ENCODE measurements around the gene RGS3. TPM values are rescaled to one million over a fixed set of nuclear protein-coding genes. Genes with fewer than 3 reads are reported as not detected.

The RGS3 gene
- total RNA-seq, 1 experiment from 2014 or later = 39.4 TPM

DNA sequence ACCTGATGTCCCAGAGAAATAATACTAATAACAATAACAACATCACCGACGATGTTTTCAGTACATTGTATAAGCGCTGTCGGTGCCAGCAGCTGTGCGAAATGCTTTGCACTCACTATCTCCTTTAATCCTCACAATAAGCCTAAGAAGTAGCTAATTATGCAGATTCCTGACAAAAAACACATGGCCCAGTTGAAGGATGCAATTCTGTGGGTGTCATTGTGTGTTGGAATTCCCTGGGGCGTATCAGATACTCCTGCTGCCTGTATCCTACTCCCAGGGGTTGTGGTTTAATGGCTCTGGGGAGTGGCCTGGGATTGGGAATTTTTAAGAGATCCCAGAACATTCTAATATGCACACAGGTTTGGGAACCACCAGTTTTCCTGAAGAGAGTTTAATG is 154.0 kb downstream of the RGS3 start:
- H3K4me1 ChIP-seq (ENCODE audit: control insufficient read depth in 1 of 2, insufficient read depth in 2 of 2, low read length in 2 of 2) = peaks cover 36 to 39% of the 10 kb centered on the region in 2 experiments

More for the DNA sequence above, 154.0 kb downstream of the RGS3 start:
- DNase-seq (ENCODE audit: low read depth, low spot score) = no peak
- H3K9me3 ChIP-seq (ENCODE audit: control insufficient read depth in 1 of 2, insufficient read depth in 1 of 2, low read depth in 1 of 2, low read length in 2 of 2) = no peaks in the 10 kb centered on the region
- no peaks in the 10 kb centered on the region for H3K27me3 ChIP-seq (ENCODE audit: insufficient read depth, low read length)
- CTCF ChIA-PET = no interaction called here
- no peaks in the 10 kb centered on the region for H3K79me2 ChIP-seq (ENCODE audit: insufficient read depth, low read length)
- no peak overlapping the region for H2AFZ ChIP-seq (ENCODE audit: low read depth, low read length, poor library complexity, severe bottlenecking)
- no peak for ATAC-seq
- intact Hi-C loops (cut with micrococcal nuclease) = no loop called here
- no TSS peak for BruUV-seq (replicated peaks)
- H3K9ac ChIP-seq (ENCODE audit: low read length) = no peak overlapping the region
- H3K27ac ChIP-seq (ENCODE audit: low read depth, low read length) = no peak overlapping the region
- H3K4me3 ChIP-seq (replicated peaks in 1 of 2; ENCODE audit: low read depth in 1 of 2, low read length in 2 of 2) = no peak overlapping the region
- no peaks in the 10 kb centered on the region for H3K36me3 ChIP-seq (ENCODE audit: control insufficient read depth in 1 of 2, insufficient read depth in 2 of 2, low read length in 2 of 2)
- TF ChIP-seq SRF (IDR thresholded peaks at IDR 0.05; ENCODE audit: low read depth) (no peak), CBX3 (IDR thresholded peaks at IDR 0.05; ENCODE audit: low read depth) (no peak), EZH2phosphoT487 (IDR thresholded peaks at IDR 0.05; ENCODE audit: borderline replicate concordance) (no peak), CTCF (IDR thresholded peaks at IDR 0.05 in 2 of 3, conservative IDR thresholded peaks at IDR 0.05 in 1 of 3; ENCODE audit: borderline replicate concordance in 1 of 3, insufficient read depth in 1 of 3, low read depth in 2 of 3, low read length in 2 of 3) (no peak), EGR1 (IDR thresholded peaks at IDR 0.05; ENCODE audit: low read depth) (no peak), ELF1 (IDR thresholded peaks at IDR 0.05; ENCODE audit: borderline replicate concordance, low read depth) (no peak), JUND (IDR thresholded peaks at IDR 0.05) (no peak), ZFX (IDR thresholded peaks at IDR 0.05) (no peak), CEBPB (IDR thresholded peaks at IDR 0.05; ENCODE audit: low read depth) (no peak), POLR2AphosphoS5 (IDR thresholded peaks at IDR 0.05; ENCODE audit: low read depth, low read length) (no peak)
- TF ChIP-seq, protein P1, sequence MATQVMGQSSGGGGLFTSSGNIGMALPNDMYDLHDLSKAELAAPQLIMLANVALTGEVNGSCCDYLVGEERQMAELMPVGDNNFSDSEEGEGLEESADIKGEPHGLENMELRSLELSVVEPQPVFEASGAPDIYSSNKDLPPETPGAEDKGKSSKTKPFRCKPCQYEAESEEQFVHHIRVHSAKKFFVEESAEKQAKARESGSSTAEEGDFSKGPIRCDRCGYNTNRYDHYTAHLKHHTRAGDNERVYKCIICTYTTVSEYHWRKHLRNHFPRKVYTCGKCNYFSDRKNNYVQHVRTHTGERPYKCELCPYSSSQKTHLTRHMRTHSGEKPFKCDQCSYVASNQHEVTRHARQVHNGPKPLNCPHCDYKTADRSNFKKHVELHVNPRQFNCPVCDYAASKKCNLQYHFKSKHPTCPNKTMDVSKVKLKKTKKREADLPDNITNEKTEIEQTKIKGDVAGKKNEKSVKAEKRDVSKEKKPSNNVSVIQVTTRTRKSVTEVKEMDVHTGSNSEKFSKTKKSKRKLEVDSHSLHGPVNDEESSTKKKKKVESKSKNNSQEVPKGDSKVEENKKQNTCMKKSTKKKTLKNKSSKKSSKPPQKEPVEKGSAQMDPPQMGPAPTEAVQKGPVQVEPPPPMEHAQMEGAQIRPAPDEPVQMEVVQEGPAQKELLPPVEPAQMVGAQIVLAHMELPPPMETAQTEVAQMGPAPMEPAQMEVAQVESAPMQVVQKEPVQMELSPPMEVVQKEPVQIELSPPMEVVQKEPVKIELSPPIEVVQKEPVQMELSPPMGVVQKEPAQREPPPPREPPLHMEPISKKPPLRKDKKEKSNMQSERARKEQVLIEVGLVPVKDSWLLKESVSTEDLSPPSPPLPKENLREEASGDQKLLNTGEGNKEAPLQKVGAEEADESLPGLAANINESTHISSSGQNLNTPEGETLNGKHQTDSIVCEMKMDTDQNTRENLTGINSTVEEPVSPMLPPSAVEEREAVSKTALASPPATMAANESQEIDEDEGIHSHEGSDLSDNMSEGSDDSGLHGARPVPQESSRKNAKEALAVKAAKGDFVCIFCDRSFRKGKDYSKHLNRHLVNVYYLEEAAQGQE (IDR thresholded peaks at IDR 0.05; ENCODE audit: low read depth) = no peak
- TF ChIP-seq, protein P2, sequence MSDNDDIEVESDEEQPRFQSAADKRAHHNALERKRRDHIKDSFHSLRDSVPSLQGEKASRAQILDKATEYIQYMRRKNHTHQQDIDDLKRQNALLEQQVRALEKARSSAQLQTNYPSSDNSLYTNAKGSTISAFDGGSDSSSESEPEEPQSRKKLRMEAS (IDR thresholded peaks at IDR 0.05) = no peak
- H3K4me2 ChIP-seq (ENCODE audit: low read length) = no peak overlapping the region
- RAD21 ChIA-PET (ENCODE audit: low non-redundant PET in 1 of 2, low total read pairs in 2 of 2, uncharacterized antibody in 2 of 2, unreplicated experiment in 2 of 2) = no interaction called here
- no peaks in the 10 kb centered on the region for H4K20me1 ChIP-seq (ENCODE audit: insufficient read depth)
- no peaks in the 10 kb centered on the region for H3K9me2 ChIP-seq (ENCODE audit: insufficient read depth)
- POLR2A ChIA-PET = no interaction called here
